Pericardium fibroblast (primary cell): ENCODE results near the gene RNF138. TPM values are rescaled to one million over a fixed set of nuclear protein-coding genes. Genes with fewer than 3 reads are reported as not detected.

Experiments used
- total RNA-seq: library from RNA; depleted of rRNA; stranded (reverse); fragments of >200 nt; gene quantifications from 2 replicates; pipeline ENCODE4 v1.2.3, GENCODE V29; 2015

The RNF138 gene, protein sequence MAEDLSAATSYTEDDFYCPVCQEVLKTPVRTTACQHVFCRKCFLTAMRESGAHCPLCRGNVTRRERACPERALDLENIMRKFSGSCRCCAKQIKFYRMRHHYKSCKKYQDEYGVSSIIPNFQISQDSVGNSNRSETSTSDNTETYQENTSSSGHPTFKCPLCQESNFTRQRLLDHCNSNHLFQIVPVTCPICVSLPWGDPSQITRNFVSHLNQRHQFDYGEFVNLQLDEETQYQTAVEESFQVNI
- total RNA-seq: 7.9 and 21.1 TPM in 2 replicates

DNA sequence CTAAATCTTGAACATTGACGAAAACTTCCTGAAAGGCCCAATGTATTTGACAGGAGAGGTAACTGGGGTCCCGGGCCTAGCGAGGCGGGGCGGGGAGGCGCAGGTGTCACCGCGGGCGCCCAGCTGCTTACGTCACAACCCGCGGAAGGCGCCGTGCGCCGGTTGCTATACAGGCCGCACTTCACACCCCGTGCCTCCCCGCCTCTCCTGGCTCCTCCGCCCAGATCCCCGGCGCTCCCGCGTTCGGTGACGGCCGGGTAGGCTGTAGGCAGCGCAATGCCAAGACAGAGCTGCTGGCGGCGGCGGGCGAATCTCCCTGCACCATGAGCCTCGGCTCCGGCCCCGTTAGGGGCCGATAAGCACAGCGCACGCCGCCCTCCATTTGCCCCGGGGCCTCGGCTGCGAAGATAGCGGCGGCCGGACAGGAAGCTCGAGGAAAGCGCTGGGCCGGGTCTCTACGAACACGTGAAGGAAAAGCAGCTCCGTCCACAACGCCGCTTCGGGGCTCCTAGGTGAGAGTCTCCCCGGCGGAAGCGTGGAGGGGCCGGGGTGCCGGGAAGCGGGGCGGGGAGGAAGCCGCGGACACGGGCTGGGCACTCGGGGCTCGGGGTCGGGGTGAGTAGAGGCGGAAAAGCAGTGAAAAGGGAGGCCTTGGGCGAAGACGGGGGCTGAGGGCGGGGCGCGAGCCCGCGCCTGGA is at the start of gene RNF138:
Gene RNF138 (plus strand): TSS at position 151 of the 698 bp plus-strand sequence. CDS start 903 bp downstream, outside the sequence.

Other genes with a start within 250 kb of the RNF138 start
- 18.9 and 20.8 TPM in 2 replicates for gene TRAPPC8, start 148.7 kb upstream of the RNF138 start, total RNA-seq
- gene RNF125, start 73.0 kb upstream of the RNF138 start, total RNA-seq: 0.58 and 2.2 TPM in 2 replicates
- not detected in 2 replicates for gene MEP1B, start 98.2 kb downstream of the RNF138 start, total RNA-seq